Smooth muscle cell (in vitro differentiated cells): ENCODE measurements around the gene PLCL2. TPM values are rescaled to one million over a fixed set of nuclear protein-coding genes. Genes with fewer than 3 reads are reported as not detected.
"Not testable (repeated sequence)": the region's sequence is repeated elsewhere in the genome, so short reads cannot be mapped to it uniquely, and the experiment has no call there.

Experiments used
- DNase-seq: peaks from one replicate; lab custom pipeline; 2025; ENCODE audit not compliant: unreplicated experiment; lab: John Stamatoyannopoulos, UW
- H2AFZ ChIP-seq: fragments of 200-600 bp; sonication (generic); 2 replicates; pipeline ENCODE4 v1.6.0; 2016; ENCODE audit warnings: antibody characterized with exemption, low read depth, mild to moderate bottlenecking
- H3F3A ChIP-seq: fragments of 200-600 bp; sonication (generic); 2 replicates; pipeline ENCODE4 v1.6.0; 2017; ENCODE audit warnings: antibody characterized with exemption, low read depth
- H3K27ac ChIP-seq: fragments of 200-600 bp; sonication (generic); 2 replicates; pipeline ENCODE4 v1.5.1; 2016; ENCODE audit warnings: low read depth, mild to moderate bottlenecking
- H3K27me3 ChIP-seq: fragments of 200-600 bp; sonication (generic); 2 replicates; pipeline ENCODE4 v1.6.1; 2016; ENCODE audit warnings: low read depth, mild to moderate bottlenecking
- H3K36me3 ChIP-seq: fragments of 200-600 bp; sonication (generic); 2 replicates; pipeline ENCODE4 v1.5.1; 2016; ENCODE audit warnings: low read depth
- H3K4me1 ChIP-seq: fragments of 200-600 bp; sonication (generic); 2 replicates; pipeline ENCODE4 v1.5.1; 2016; ENCODE audit warnings: low read depth
- H3K4me2 ChIP-seq: fragments of 200-600 bp; sonication (generic); 2 replicates; pipeline ENCODE4 v1.6.0; 2016; ENCODE audit warnings: mild to moderate bottlenecking
- H3K4me3 ChIP-seq: fragments of 200-600 bp; sonication (generic); 2 replicates; pipeline ENCODE4 v1.5.1; 2016; ENCODE audit warnings: mild to moderate bottlenecking
- H3K79me2 ChIP-seq: fragments of 200-600 bp; sonication (generic); 2 replicates; pipeline ENCODE4 v1.6.0; 2016; ENCODE audit warnings: low read depth, mild to moderate bottlenecking
- H3K9ac ChIP-seq: fragments of 200-600 bp; sonication (generic); 2 replicates; pipeline ENCODE4 v1.6.0; 2016; ENCODE audit warnings: low read depth
- H3K9me3 ChIP-seq: fragments of 200-600 bp; sonication (generic); replicated peaks from 2 replicates; pipeline ENCODE4 v1.5.1; 2016; ENCODE audit warnings: low read depth
- H4K20me1 ChIP-seq: fragments of 200-600 bp; sonication (generic); 2 replicates; pipeline ENCODE4 v1.6.0; 2016; ENCODE audit warnings: low read depth
- WGBS: methylation state at CpG from one replicate; pipeline ENCODE4 v1.1.7; 2016; ENCODE audit warnings: low lambda C conversion rate; 5-methylcytosine and 5-hydroxymethylcytosine counted together
- polyA plus RNA-seq: library from polyadenylated mRNA; unstranded; fragments of >200 nt; fragmentation: Nextera tagmentation; extraction: Ambion mirVana; gene quantifications from 2 replicates; pipeline ENCODE4 v1.2.1, GENCODE V29; 2016
- total RNA-seq: library from RNA; depleted of rRNA; stranded (reverse); fragments of >200 nt; gene quantifications from 2 replicates; pipeline ENCODE4 v1.2.3, GENCODE V29; 2014
- TF ChIP-seq, protein P1 (sequence below): fragments of 200-600 bp; sonication (generic); IDR thresholded peaks from 2 replicates; pipeline ENCODE4 v1.5.1; 2017; ENCODE audit warnings: borderline replicate concordance, mild to moderate bottlenecking, antibody characterized with exemption; ENCODE audit not compliant: insufficient read depth, poor library complexity, severe bottlenecking

Gene PLCL2
- total and polyA plus RNA-seq, 2 experiments from 2014 or later = 2.1 to 5.0 TPM

DNA sequence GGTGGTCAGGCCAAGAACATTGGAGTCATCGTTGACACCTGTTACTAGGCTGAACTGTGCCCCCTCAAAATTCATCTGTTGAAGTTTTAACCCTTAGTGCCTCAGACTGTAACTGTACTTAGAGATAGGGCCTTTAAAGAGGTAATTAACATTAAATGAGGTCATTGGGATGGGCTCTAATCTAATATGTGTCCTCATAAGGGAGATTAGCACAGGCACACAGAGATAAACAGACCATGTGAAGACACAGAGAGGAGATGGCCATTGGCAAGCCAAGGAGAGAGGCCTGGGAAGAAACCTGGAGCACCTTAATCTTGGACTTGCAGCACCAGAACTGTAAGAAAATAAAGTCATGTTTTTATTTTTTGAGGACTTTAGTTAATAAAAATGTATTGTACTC lies 59.6 kb downstream of the PLCL2 start:
- Histone ChIP-seq H3K79me2 (no peaks in the 10 kb centered on the region), H3K27ac (no peak overlapping the region), H3K4me2 (no peak overlapping the region), H2AFZ (no peak overlapping the region), H3K9ac (no peak overlapping the region), H4K20me1 (peaks cover 2% of the 10 kb centered on the region), H3K4me3 (no peak overlapping the region), H3F3A (no peaks in the 10 kb centered on the region), H3K36me3 (no peaks in the 10 kb centered on the region), H3K9me3 (no peaks in the 10 kb centered on the region), H3K27me3 (no peaks in the 10 kb centered on the region), H3K4me1 (peaks cover 3% of the 10 kb centered on the region)
- DNase-seq = no peak
- TF ChIP-seq, protein P1, sequence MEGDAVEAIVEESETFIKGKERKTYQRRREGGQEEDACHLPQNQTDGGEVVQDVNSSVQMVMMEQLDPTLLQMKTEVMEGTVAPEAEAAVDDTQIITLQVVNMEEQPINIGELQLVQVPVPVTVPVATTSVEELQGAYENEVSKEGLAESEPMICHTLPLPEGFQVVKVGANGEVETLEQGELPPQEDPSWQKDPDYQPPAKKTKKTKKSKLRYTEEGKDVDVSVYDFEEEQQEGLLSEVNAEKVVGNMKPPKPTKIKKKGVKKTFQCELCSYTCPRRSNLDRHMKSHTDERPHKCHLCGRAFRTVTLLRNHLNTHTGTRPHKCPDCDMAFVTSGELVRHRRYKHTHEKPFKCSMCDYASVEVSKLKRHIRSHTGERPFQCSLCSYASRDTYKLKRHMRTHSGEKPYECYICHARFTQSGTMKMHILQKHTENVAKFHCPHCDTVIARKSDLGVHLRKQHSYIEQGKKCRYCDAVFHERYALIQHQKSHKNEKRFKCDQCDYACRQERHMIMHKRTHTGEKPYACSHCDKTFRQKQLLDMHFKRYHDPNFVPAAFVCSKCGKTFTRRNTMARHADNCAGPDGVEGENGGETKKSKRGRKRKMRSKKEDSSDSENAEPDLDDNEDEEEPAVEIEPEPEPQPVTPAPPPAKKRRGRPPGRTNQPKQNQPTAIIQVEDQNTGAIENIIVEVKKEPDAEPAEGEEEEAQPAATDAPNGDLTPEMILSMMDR = no peak
- WGBS = 93% methylated on average over 1 of the region's 1 CpG

DNA sequence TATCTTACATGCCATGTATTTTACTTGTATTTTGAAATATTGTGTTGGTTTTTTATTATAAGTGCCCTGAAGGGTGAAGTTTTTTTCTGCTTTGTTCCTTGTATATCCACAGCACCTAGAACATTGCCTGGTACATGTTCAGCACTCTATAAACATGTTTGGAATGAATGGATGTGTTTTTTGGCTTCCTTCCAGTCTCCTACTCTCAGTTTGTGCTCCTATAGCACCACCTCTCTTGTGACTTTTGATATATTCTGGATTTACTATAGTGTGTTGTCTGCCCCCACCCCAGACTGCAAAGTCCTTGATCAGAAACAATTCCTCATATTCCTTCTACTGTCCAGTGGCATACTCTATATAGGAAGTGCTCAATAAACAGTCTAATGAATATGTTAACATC lies 60.6 kb downstream of the PLCL2 start:
- Histone ChIP-seq H3K9ac (no peak overlapping the region), H2AFZ (no peak overlapping the region), H3K4me2 (no peak overlapping the region), H3K9me3 (no peaks in the 10 kb centered on the region), H3K36me3 (no peaks in the 10 kb centered on the region), H3F3A (no peaks in the 10 kb centered on the region), H3K27me3 (no peaks in the 10 kb centered on the region), H3K4me1 (peaks cover 3% of the 10 kb centered on the region), H3K4me3 (no peak overlapping the region), H3K79me2 (no peaks in the 10 kb centered on the region), H3K27ac (no peak overlapping the region), H4K20me1 (peaks cover 2% of the 10 kb centered on the region)
- no peak for DNase-seq
- TF ChIP-seq, protein P1 = no peak

DNA sequence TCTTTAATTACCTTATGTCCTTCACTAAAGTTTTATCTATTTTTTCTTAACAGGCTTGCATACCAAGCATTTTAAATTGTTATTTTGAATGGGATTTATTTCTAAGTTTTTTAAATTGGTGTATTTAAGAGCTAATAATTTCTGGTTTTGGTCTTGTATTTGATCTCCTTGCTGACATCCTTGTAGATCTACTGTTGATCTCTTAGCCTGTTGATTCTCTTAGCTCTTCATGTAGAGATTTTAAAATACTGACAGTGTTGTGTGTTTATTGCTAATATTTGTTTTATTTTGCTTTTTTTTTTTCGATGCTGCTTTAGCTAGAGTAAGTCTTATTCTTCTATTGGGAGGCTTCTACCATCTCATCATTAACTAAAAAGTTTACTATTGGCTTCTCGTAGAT lies 65.5 kb downstream of the PLCL2 start:
- no peak for DNase-seq

DNA sequence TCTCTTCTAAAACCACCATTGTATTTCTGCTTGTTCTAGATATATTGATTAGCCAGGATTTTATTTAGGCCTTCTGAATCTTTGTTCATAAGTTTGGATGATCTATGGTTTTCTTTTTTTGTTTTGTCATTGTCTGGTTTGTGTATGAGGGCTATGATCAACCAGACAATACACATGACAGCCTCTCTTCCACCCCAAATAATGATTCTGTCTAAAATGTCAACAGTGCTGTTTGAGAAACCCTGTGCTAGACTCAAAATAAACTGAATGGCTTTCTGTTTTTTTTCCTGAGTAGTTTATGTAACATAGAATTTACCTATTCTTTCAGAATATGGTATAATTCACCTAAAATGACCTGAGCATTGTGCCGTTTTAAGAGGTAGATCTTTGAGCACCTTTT lies 66.1 kb downstream of the PLCL2 start:
- no peak overlapping the region for H3K27ac ChIP-seq
- WGBS = 100% methylated on average over 1 of the region's 1 CpG
- no peak overlapping the region for H3K4me3 ChIP-seq
- H2AFZ ChIP-seq = no peak overlapping the region
- H3K36me3 ChIP-seq = no peaks in the 10 kb centered on the region
- H3K4me2 ChIP-seq = no peak overlapping the region
- no peak for DNase-seq
- TF ChIP-seq, protein P1 = no peak
- no peaks in the 10 kb centered on the region for H3K79me2 ChIP-seq
- H3K9me3 ChIP-seq = no peaks in the 10 kb centered on the region
- no peak overlapping the region for H3K9ac ChIP-seq
- no peaks in the 10 kb centered on the region for H3K27me3 ChIP-seq
- H3K4me1 ChIP-seq = no peaks in the 10 kb centered on the region
- H3F3A ChIP-seq = no peaks in the 10 kb centered on the region
- H4K20me1 ChIP-seq = no peaks in the 10 kb centered on the region

More for the DNA sequence above, 65.5 kb downstream of the PLCL2 start:
- Histone ChIP-seq H3K9me3 (no peaks in the 10 kb centered on the region), H4K20me1 (no peaks in the 10 kb centered on the region), H3K4me1 (no peaks in the 10 kb centered on the region), H3K4me3 (no peak overlapping the region), H3F3A (no peaks in the 10 kb centered on the region), H2AFZ (no peak overlapping the region), H3K27me3 (no peaks in the 10 kb centered on the region), H3K9ac (no peak overlapping the region), H3K79me2 (no peaks in the 10 kb centered on the region), H3K27ac (no peak overlapping the region), H3K36me3 (no peaks in the 10 kb centered on the region), H3K4me2 (no peak overlapping the region)
- TF ChIP-seq, protein P1 = no peak
- 87% methylated on average over 2 of the region's 2 CpGs for WGBS

DNA sequence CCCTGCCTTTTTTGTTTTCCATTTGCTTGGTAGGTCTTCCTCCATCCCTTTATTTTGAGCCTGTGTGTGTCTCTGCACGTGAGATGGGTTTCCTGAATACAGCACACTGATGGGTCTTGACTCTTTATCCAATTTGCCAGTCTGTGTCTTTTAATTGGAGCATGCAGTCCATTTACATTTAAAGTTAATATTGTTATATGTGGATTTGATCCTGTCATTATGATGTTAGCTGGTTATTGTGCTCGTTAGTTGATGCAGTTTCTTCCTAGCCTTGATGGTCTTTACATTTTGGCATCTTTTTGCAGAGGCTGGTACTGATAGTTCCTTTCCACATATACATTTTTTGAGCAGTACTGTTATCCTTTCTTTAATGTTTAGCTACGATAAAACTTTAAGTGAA lies 73.1 kb downstream of the PLCL2 start:
- H4K20me1 ChIP-seq, H2AFZ ChIP-seq, H3K27me3 ChIP-seq, H3K4me1 ChIP-seq, H3K36me3 ChIP-seq, H3K9me3 ChIP-seq, H3K4me3 ChIP-seq, H3K9ac ChIP-seq, DNase-seq, H3K79me2 ChIP-seq, H3K27ac ChIP-seq, H3K4me2 ChIP-seq, H3F3A ChIP-seq: not testable (repeated sequence)
- 85% methylated on average over 3 of the region's 3 CpGs for WGBS
